Lower lobe of right lung (tissue), 2 donors: ENCODE results near the gene MCF2L. TPM values are rescaled to one million over a fixed set of nuclear protein-coding genes. Genes with fewer than 3 reads are reported as not detected.
"Not testable (repeated sequence)": the region's sequence is repeated elsewhere in the genome, so short reads cannot be mapped to it uniquely, and the experiment has no call there.

Experiments used
- ATAC-seq, 2 donors: fragments of 200-7000 bp; cut with Tn5 transposase; one replicate each; pipeline ENCODE4 v1.9.1; 2020 to 2022; ENCODE audit warnings: mild to moderate bottlenecking in 2 of 2, moderate library complexity in 2 of 2
- DNase-seq: peaks from one replicate; pipeline ENCODE4 v3.0.0-alpha.2; 2020
- H3K27ac ChIP-seq: fragments of 200-600 bp; one replicate; pipeline ENCODE4 v1.8.0; 2022
- H3K27me3 ChIP-seq: fragments of 200-600 bp; one replicate; pipeline ENCODE4 v1.8.0; 2022; ENCODE audit warnings: low read depth
- H3K36me3 ChIP-seq: fragments of 200-600 bp; one replicate; pipeline ENCODE4 v1.8.0; 2022; ENCODE audit warnings: mild to moderate bottlenecking
- H3K4me1 ChIP-seq: fragments of 200-600 bp; one replicate; pipeline ENCODE4 v1.8.0; 2022
- H3K4me3 ChIP-seq: fragments of 200-600 bp; one replicate; pipeline ENCODE4 v1.8.0; 2022; ENCODE audit warnings: mild to moderate bottlenecking
- H3K9me3 ChIP-seq: fragments of 200-600 bp; one replicate; pipeline ENCODE4 v1.8.0; 2022
- intact Hi-C: fragments of 100-400 bp; cut with DNase I; formaldehyde crosslinking; loops from one replicate; pipeline ENCODE4 v1.11.0; 2022
- total RNA-seq: library from RNA; stranded (reverse); fragmentation: NEBNext Ultra II Directional; extraction: Animal tissue kit (Norgen Biotek cat#: 25700); gene quantifications from one replicate; pipeline ENCODE4 v1.2.1, GENCODE V29; 2021
- TF ChIP-seq, protein P1 (sequence below): fragments of 200-600 bp; IDR thresholded peaks from one replicate; pipeline ENCODE4 v1.8.0; 2022; ENCODE audit warnings: antibody characterized with exemption, mild to moderate bottlenecking
- donor health status: DM: no; HTN: yes; CAD: no; lungs with severe emphysema.

MCF2L gene
- total RNA-seq, 1 donor from 2014 or later = 42.4 TPM

DNA sequence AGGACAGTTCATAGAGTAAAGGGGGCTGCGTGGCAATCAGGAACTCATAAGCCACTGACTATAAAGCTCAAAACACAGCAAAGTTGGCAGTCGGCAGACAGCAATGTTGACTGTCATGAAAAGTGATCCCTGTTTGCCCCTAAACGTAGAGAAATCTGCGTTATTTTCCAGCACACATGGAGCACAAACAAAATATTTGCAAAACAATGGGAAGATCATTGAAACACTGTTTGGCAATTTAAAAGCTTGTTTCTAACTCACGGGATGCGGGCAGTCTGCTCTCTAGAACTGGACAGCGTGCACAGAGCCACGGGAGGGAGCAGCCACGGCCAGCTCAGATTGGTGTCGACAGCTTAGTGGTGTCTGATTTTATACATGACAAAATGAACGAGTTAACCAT, 130.1 kb downstream of the MCF2L start:
- DNase-seq (no peak), ATAC-seq (no peak)
- no peaks in the 10 kb centered on the region for H3K36me3 ChIP-seq
- intact Hi-C loops = no loop called here
- no peaks in the 10 kb centered on the region for H3K27me3 ChIP-seq
- H3K9me3 ChIP-seq = no peaks in the 10 kb centered on the region
- TF ChIP-seq, protein P1, sequence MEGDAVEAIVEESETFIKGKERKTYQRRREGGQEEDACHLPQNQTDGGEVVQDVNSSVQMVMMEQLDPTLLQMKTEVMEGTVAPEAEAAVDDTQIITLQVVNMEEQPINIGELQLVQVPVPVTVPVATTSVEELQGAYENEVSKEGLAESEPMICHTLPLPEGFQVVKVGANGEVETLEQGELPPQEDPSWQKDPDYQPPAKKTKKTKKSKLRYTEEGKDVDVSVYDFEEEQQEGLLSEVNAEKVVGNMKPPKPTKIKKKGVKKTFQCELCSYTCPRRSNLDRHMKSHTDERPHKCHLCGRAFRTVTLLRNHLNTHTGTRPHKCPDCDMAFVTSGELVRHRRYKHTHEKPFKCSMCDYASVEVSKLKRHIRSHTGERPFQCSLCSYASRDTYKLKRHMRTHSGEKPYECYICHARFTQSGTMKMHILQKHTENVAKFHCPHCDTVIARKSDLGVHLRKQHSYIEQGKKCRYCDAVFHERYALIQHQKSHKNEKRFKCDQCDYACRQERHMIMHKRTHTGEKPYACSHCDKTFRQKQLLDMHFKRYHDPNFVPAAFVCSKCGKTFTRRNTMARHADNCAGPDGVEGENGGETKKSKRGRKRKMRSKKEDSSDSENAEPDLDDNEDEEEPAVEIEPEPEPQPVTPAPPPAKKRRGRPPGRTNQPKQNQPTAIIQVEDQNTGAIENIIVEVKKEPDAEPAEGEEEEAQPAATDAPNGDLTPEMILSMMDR = no peak
- H3K4me1 ChIP-seq = no peaks in the 10 kb centered on the region
- H3K4me3 ChIP-seq = no peak overlapping the region
- H3K27ac ChIP-seq = no peak overlapping the region

DNA sequence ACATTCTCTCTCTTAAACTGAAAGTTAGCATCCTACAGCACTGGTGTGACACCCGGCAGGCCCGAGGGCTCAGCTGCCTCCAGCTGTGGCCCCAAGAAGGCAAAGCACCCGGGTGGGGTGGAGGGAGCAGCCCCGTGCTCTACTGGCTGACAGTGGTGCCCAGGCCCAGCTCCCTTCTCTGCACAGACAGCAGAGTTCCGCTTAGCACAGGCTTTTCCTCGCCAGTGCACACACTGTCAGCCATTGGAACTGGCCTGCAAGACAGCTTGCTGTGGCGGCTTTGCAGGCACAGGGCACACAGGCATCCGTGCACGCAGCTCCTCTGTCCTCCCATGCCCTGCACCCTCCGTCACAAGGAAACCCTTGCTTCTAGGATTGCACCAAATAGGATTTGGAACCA, 133.3 kb downstream of the MCF2L start:
- H3K4me3 ChIP-seq, ATAC-seq, H3K27ac ChIP-seq, intact Hi-C loops, DNase-seq, H3K36me3 ChIP-seq, H3K27me3 ChIP-seq, H3K4me1 ChIP-seq, H3K9me3 ChIP-seq: not testable (repeated sequence)

DNA sequence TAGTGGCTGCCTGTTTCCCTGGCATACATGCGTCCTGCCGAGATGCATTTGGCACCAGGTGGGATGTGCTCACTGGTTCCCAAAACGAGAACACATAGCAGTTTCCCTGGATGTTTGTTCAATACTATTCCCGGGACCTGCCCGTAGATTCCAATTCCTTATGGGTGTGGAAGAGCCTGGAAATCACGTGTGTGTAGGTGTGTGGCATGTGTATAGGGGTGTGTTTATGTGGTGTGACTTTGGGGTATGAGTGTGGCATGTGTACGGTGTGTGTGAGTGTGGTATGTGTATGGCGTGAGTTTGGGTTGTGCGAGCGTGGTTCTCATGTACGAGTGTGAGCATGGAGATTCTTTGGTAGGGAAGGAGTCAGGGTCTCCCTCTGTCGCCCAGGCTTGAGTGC, 133.7 kb downstream of the MCF2L start:
- H3K36me3 ChIP-seq = no peaks in the 10 kb centered on the region
- H3K27me3 ChIP-seq = no peaks in the 10 kb centered on the region
- H3K9me3 ChIP-seq = no peaks in the 10 kb centered on the region
- ATAC-seq = peak in 1 of 2 donors; percentile 18
- H3K4me3 ChIP-seq = no peak overlapping the region
- H3K27ac ChIP-seq = no peak overlapping the region
- no peaks in the 10 kb centered on the region for H3K4me1 ChIP-seq
- intact Hi-C loops = no loop called here
- DNase-seq = no peak
- TF ChIP-seq, protein P1 = no peak

DNA sequence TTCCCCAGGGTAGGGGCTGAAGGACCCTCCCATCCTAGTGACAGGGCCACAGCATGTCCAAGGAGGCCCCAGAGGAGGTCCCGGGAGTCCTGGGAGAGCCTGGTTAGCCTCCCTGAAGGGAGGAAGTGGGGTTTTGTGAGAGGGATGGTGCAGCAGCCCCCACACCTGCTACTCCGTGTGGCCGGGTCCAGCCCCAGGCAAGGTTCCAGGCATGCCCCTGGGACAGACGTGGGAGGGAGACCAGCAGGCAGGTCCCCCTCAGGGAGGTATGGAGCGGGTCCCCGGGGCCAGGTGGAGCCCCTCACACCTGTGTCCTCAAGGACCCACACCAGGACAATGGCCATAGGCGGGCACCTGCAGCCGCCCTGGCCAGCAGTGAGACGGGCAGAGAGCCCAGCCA, 134.6 kb downstream of the MCF2L start:
- TF ChIP-seq, protein P1 = no peak
- Histone ChIP-seq H3K27ac (no peak overlapping the region), H3K27me3 (no peaks in the 10 kb centered on the region), H3K36me3 (no peaks in the 10 kb centered on the region), H3K4me1 (no peaks in the 10 kb centered on the region), H3K4me3 (no peak overlapping the region), H3K9me3 (no peaks in the 10 kb centered on the region)
- DNase-seq (no peak), ATAC-seq (peak; percentile 9 to 53)
- intact Hi-C loops = no loop called here

DNA sequence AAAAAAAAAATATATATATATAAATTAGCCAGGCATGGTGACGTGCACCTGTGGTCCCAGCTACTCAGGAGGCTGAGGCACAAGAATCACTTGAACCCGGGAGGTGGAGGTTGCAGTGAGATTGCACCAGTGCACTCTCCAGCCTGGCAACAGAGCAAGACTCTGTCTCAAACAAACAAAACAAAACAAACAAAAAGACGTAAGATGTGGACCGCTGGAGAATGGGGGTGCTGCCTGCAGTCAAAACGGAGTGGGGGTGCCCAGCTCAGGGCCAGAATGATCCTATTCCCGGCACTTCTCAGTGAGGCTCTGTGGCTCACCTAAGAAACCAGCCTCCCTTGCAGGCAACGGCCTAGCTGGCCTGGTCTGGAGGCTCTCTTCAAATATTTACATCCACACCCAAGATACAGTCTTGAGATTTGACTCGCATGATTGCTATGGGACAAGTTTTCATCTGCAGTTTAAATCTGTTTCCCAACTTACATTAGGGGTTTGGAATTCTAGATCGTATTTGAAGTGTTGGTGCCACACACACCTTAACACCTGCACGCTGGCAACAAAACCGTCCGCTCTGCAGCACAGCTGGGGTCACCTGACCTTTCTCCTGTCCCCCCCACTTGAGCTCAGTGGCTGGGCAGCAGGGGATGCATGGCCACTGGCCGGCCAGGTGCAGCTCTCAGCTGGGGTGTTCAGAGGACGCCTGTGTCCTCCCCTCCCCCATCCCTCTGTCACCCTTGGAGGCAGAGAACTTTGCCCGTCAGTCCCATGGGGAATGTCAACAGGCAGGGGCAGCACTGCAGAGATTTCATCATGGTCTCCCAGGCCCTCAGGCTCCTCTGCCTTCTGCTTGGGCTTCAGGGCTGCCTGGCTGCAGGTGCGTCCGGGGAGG, 136.3 kb downstream of the MCF2L start, which contains the start of gene F7:
TSS of gene F7 (plus strand) at position 760 of the 889 bp plus-strand sequence. CDS start at position 811, 51 bp downstream.
- ATAC-seq = peak in 1 of 2 donors; percentile 30
- Histone ChIP-seq H3K27me3 (peaks cover 12% of the 10 kb centered on the region), H3K27ac (no peak within 1 kb of the TSS), H3K4me1 (peaks cover 8% of the 10 kb centered on the region), H3K4me3 (no peak within 1 kb of the TSS), H3K36me3 (no peaks in the 10 kb centered on the region), H3K9me3 (no peaks in the 10 kb centered on the region)
- intact Hi-C loops = no loop called here
- TF ChIP-seq, protein P1 = no peak
- no peak for DNase-seq

DNA sequence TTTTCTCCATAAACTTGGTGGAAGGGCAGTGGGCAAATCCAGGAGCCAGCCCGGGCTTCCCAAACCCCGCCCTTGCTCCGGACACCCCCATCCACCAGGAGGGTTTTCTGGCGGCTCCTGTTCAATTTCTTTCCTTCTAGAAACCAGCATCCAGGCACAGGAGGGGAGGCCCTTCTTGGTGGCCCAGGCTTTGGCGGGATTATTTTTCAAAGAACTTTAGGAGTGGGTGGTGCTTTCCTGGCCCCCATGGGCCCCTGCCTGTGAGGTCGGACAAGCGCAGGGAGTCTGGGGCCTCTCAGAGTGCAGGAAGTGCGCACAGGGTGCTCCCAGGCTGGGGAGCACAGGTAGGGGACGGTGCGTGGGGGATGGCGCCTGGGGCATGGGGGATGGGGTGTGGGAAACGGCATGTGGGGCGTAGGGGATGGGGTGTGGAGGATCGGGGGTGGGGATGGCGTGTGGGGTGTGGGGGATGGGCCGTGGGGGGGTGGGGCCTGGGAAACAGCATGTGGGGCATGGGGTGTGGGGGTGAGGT, 137.0 kb downstream of the MCF2L start:
- H3K4me1 ChIP-seq = peaks cover 15% of the 10 kb centered on the region
- TF ChIP-seq, protein P1 = no peak
- intact Hi-C loops = no loop called here
- ATAC-seq = no peak
- no peak for DNase-seq
- no peaks in the 10 kb centered on the region for H3K36me3 ChIP-seq
- H3K9me3 ChIP-seq = no peaks in the 10 kb centered on the region
- no peak overlapping the region for H3K4me3 ChIP-seq
- H3K27me3 ChIP-seq = peaks cover 19% of the 10 kb centered on the region
- no peak overlapping the region for H3K27ac ChIP-seq
